Ishikawa (cell line): ENCODE results near the gene RAI1.

Experiments used
- CEBPB ChIP-seq: IDR thresholded peaks from 2 replicates; pipeline ENCODE4 v1.6.1; 2012
- EP300 ChIP-seq: IDR thresholded peaks from 2 replicates; pipeline ENCODE4 v1.6.1; 2012; ENCODE audit warnings: borderline replicate concordance
- NFIC ChIP-seq: IDR thresholded peaks from 2 replicates; pipeline ENCODE4 v1.6.1; 2012
- RAD21 ChIP-seq: IDR thresholded peaks from 2 replicates; pipeline ENCODE4 v1.6.1; 2012; ENCODE audit warnings: low read depth
- TAF1 ChIP-seq: IDR thresholded peaks from 2 replicates; pipeline ENCODE4 v1.6.1; 2012; ENCODE audit warnings: low read depth, mild to moderate bottlenecking
- TEAD4 ChIP-seq: IDR thresholded peaks from 2 replicates; pipeline ENCODE4 v1.6.1; 2012

DNA sequence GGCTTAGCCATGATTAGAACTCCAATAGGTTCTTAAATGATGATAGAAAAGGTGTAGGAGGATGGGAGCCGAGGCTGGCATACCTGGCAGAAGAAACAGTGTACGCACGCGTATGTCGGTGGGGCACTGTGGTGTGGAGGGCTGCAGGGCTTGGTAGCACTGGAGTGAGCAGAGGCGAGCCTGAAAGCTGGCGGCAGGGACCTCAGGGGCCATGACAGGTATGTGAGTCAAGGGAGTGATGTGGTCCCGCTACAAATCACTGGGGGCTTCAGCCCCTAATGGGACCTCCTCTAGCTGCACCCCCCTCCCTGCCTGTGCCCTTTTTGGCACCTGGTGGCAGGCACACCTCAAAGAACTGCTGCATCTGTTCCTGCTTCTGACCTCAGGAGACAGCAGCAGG lies 67.3 kb downstream of the RAI1 start:
- TF ChIP-seq TEAD4, result no peak
- no peak for TF ChIP-seq RAD21
- no peak for TF ChIP-seq EP300
- TF ChIP-seq TAF1, result no peak
- no peak for TF ChIP-seq NFIC
- no peak for TF ChIP-seq CEBPB
